K562 treated with DMSO at 1 percent for 48 hours (cell line): ENCODE measurements around the gene REEP1. TPM values are rescaled to one million over a fixed set of nuclear protein-coding genes. Genes with fewer than 3 reads are reported as not detected.

Experiments used
- total RNA-seq: library from RNA; unstranded; fragments of 300-600 nt; gene quantifications from 2 replicates; pipeline ENCODE4 v1.2.3, GENCODE V29; 2022; ENCODE audit warnings: low replicate concordance; ENCODE audit errors: extremely low read depth

The REEP1 gene, protein sequence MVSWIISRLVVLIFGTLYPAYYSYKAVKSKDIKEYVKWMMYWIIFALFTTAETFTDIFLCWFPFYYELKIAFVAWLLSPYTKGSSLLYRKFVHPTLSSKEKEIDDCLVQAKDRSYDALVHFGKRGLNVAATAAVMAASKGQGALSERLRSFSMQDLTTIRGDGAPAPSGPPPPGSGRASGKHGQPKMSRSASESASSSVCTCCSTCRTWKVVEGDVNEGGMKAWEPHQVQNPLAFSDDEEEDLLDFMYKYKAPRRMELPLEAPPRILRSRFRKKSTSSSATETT
- total RNA-seq, result not detected in 2 replicates

DNA sequence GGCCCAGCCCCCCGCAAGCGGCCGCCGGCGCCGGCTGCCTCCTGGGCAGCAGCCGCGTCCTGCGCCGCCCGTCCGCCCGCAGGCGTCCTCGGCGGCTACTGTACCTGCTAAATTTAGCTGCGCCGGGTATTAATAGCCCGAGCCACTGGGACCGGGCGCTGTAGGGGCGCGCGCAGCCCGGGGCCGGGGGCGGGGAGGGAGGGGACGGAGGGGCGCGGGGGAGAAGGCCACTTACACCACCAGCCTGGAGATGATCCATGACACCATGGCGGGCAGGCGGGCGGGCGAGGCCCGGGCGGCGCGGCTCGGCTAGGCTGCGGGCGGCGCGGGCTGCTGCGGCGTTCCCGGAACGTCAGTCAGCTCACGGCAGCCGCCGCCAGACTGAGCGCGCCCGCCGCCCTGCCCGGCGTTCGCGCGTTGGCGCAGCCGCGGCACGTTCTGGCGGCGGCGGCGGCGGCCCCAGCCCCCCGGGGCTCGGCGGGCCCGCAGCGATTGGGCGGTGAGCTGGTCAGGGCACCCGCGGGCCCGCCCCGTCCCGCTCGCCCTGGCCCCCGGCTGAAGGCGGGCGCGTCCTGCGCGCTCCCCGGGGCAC lies at the start of gene REEP1:
Gene REEP1 (minus strand): TSS at position 383 of the 592 bp plus-strand sequence. CDS start 116 bp downstream, at position 267.

DNA sequence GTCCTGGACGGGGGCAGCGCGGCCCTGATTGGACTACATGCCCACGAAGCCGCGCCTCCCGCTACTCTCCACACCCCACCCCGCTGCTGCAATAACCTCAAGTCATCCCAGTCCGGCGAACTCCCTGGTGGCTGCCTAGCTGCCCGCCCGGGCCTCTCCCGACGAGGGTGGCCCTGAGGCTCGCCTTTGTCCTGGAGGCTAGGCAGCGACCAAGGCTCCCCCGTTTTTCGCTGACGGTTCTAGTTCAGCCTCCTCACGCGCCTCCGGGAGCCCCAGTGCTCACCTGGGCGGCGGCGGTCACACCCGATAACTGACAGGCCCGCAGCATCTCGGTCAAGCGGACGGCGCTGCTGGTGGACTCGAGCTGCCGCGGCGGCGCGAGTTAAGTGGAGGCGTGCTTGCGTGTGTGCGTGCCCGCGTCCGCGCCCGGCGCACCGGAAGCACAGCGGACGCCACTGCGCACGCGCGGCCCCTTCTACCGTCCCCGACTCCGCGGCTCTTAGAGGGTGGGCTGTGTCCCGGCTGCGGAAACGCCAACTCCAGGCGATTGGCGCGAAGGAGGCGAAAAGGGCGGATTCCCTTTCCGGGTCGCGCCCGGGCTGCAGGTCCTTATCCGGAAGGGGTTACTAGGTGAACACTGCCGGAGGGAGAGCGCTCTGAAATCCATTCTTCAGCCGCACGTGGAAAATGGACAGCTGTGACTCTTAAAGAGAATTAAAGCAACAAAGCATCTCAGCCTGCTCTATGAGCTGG lies 142.2 kb downstream of the REEP1 start, which contains the start of gene IMMT:
Gene IMMT (minus strand): TSS at position 408 of the 753 bp plus-strand sequence. CDS start 80 bp downstream, at position 328.

Other genes with a start within 250 kb of the REEP1 start
- gene POLR1A, start 231.7 kb downstream of the REEP1 start, total RNA-seq, result not detected in 2 replicates
- gene PTCD3, start 231.4 kb downstream of the REEP1 start, total RNA-seq, result not detected in 2 replicates
- gene IMMT, start 142.2 kb downstream of the REEP1 start, total RNA-seq, result not detected in 2 replicates
- gene MRPL35, start 138.2 kb downstream of the REEP1 start, total RNA-seq, result not detected in 2 replicates
- gene KDM3A, start 103.7 kb upstream of the REEP1 start, total RNA-seq, result not detected in 2 replicates
- gene CHMP3, start 225.8 kb upstream of the REEP1 start, total RNA-seq, result not detected in 2 replicates